ENCODE results near the gene TNFRSF21. TPM values are rescaled to one million over a fixed set of nuclear protein-coding genes. Genes with fewer than 3 reads are reported as not detected.

The TNFRSF21 gene
- total RNA-seq, 4 donors from 2014 or later = 43.4 to 78.9 (median 63.0) TPM

- 57 to 63% methylated on average over 9 of the region's 9 CpGs for WGBS, 2 donors
Measured at GRCh38 chr6:47221565-47221964, 88.1 kb downstream of the TNFRSF21 start.

GRCh38 chr6:47209632-47210031 is 100.1 kb downstream of the TNFRSF21 start:
- TF ChIP-seq POLR2A (IDR thresholded peaks at IDR 0.05) (no peak), CTCF (IDR thresholded peaks at IDR 0.05) (no peak)
- 78 to 85% methylated on average over 4 to 5 of the region's 6 CpGs for WGBS, 2 donors
- Histone ChIP-seq H3K4me1 (peaks cover 0 to 4% (median 0%) of the 10 kb centered on the region in 3 donors), H3K4me3 (no peak overlapping the region), H3K27me3 (no peaks in the 10 kb centered on the region), H3K36me3 (no peaks in the 10 kb centered on the region), H3K27ac (no peak overlapping the region), H3K9me3 (no peaks in the 10 kb centered on the region)
- no peak for DNase-seq
- intact Hi-C loops (cut with DNase I) = no loop called here

More at GRCh38 chr6:47221565-47221964, 88.1 kb downstream of the TNFRSF21 start:
- H3K9me3 ChIP-seq = no peaks in the 10 kb centered on the region
- TF ChIP-seq CTCF (IDR thresholded peaks at IDR 0.05) = no peak
- no peak for TF ChIP-seq POLR2A (IDR thresholded peaks at IDR 0.05)
- H3K4me1 ChIP-seq = no peaks in the 10 kb centered on the region
- DNase-seq = no peak
- H3K27ac ChIP-seq = no peak overlapping the region
- H3K4me3 ChIP-seq = no peak overlapping the region
- no peaks in the 10 kb centered on the region for H3K36me3 ChIP-seq
- no peaks in the 10 kb centered on the region for H3K27me3 ChIP-seq
- intact Hi-C loops (cut with DNase I) = no loop called here

GRCh38 chr6:47207261-47207660 is 102.4 kb downstream of the TNFRSF21 start:
- DNase-seq = no peak
- WGBS, 2 donors = 77 to 98% methylated on average over 2 of the region's 2 CpGs
- peaks cover 5 to 14% (median 6%) of the 10 kb centered on the region in 3 donors for H3K4me1 ChIP-seq
- no peaks in the 10 kb centered on the region for H3K36me3 ChIP-seq
- H3K9me3 ChIP-seq = no peaks in the 10 kb centered on the region
- no peak overlapping the region for H3K4me3 ChIP-seq
- intact Hi-C loops (cut with DNase I) = no loop called here
- TF ChIP-seq CTCF (IDR thresholded peaks at IDR 0.05) (no peak), POLR2A (IDR thresholded peaks at IDR 0.05) (no peak)
- no peaks in the 10 kb centered on the region for H3K27me3 ChIP-seq
- no peak overlapping the region for H3K27ac ChIP-seq

- Histone ChIP-seq H3K9me3 (no peaks in the 10 kb centered on the region), H3K27me3 (no peaks in the 10 kb centered on the region), H3K27ac (no peak overlapping the region), H3K36me3 (no peaks in the 10 kb centered on the region), H3K4me3 (no peak overlapping the region), H3K4me1 (peaks cover 5 to 14% (median 6%) of the 10 kb centered on the region in 3 donors)
- TF ChIP-seq CTCF (IDR thresholded peaks at IDR 0.05) (no peak), POLR2A (IDR thresholded peaks at IDR 0.05) (no peak)
- no peak for DNase-seq
- intact Hi-C loops (cut with DNase I) = no loop called here
Measured at GRCh38 chr6:47206626-47207025, 103.1 kb downstream of the TNFRSF21 start.

- no peaks in the 10 kb centered on the region for H3K27me3 ChIP-seq
- intact Hi-C loops (cut with DNase I) = no loop called here
- WGBS, 2 donors = 64 to 76% methylated on average over 2 of the region's 2 CpGs
- peak overlapping the region in 3 of 4 donors; percentile 20 to 55 (median 45) for H3K27ac ChIP-seq
- no peak for DNase-seq
- H3K9me3 ChIP-seq = no peaks in the 10 kb centered on the region
- peaks cover 5 to 26% (median 6%) of the 10 kb centered on the region in 3 donors for H3K4me1 ChIP-seq
- H3K4me3 ChIP-seq = no peak overlapping the region
- TF ChIP-seq CTCF (IDR thresholded peaks at IDR 0.05) = no peak
- TF ChIP-seq POLR2A (IDR thresholded peaks at IDR 0.05) = no peak
- no peaks in the 10 kb centered on the region for H3K36me3 ChIP-seq
Measured at GRCh38 chr6:47203938-47204611, 105.6 kb downstream of the TNFRSF21 start.

Data from esophagus squamous epithelium (tissue), 5 donors.